ENCODE data around the gene SLC6A13. TPM values are rescaled to one million over a fixed set of nuclear protein-coding genes. Genes with fewer than 3 reads are reported as not detected.
"Not testable (repeated sequence)": the region's sequence is repeated elsewhere in the genome, so short reads cannot be mapped to it uniquely, and the experiment has no call there.

The SLC6A13 gene
- total and polyA plus RNA-seq, 2 experiments from 2014 or later = 3.8 to 5.9 TPM

DNA sequence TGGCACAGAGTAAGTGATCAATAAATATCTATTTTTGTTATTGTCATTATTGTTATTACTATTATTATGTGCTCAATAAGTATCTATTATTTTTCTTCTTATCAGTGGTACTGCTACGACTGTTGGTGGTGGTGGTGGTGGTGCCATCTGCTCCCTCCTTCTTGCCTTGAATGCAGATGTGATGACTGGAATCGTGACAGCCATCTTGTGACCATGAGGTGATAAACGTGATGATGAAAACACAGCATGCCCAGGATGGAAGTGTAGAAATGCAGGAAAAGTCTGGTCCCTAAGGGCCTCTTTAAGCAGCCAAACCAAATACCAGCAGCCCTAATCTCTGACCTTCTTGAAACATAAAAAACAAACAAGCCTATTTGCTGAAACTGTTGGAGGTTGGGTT lies 71.1 kb downstream of the SLC6A13 start:
- no peak for DNase-seq (ENCODE audit: low spot score)
- Histone ChIP-seq H3K79me2 (no peaks in the 10 kb centered on the region), H2AFZ (no peak overlapping the region), H4K20me1 (ENCODE audit: insufficient read depth, poor library complexity, severe bottlenecking) (no peaks in the 10 kb centered on the region), H3K27me3 (no peaks in the 10 kb centered on the region), H3K27ac (no peak overlapping the region), H3K36me3 (replicated peaks; ENCODE audit: insufficient read depth, low read depth) (no peaks in the 10 kb centered on the region), H3K9me3 (ENCODE audit: low read depth) (no peaks in the 10 kb centered on the region), H3K4me3 (no peak overlapping the region), H3K9me2 (replicated peaks; ENCODE audit: insufficient read depth) (no peaks in the 10 kb centered on the region), H3K4me2 (no peak overlapping the region), H3K4me1 (ENCODE audit: insufficient read depth) (no peaks in the 10 kb centered on the region)
- WGBS (ENCODE audit: low lambda C conversion rate, missing lambda C conversion rate) = 92% methylated on average over 3 of the region's 3 CpGs
- TF ChIP-seq EZH2 (IDR thresholded peaks at IDR 0.05; ENCODE audit: borderline replicate concordance) (no peak), EZH2phosphoT487 (IDR thresholded peaks at IDR 0.05; ENCODE audit: low read depth, severe bottlenecking, unreplicated experiment) (no peak)
- TF ChIP-seq, protein P1, sequence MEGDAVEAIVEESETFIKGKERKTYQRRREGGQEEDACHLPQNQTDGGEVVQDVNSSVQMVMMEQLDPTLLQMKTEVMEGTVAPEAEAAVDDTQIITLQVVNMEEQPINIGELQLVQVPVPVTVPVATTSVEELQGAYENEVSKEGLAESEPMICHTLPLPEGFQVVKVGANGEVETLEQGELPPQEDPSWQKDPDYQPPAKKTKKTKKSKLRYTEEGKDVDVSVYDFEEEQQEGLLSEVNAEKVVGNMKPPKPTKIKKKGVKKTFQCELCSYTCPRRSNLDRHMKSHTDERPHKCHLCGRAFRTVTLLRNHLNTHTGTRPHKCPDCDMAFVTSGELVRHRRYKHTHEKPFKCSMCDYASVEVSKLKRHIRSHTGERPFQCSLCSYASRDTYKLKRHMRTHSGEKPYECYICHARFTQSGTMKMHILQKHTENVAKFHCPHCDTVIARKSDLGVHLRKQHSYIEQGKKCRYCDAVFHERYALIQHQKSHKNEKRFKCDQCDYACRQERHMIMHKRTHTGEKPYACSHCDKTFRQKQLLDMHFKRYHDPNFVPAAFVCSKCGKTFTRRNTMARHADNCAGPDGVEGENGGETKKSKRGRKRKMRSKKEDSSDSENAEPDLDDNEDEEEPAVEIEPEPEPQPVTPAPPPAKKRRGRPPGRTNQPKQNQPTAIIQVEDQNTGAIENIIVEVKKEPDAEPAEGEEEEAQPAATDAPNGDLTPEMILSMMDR (IDR thresholded peaks at IDR 0.05; ENCODE audit: poor library complexity) = no peak

DNA sequence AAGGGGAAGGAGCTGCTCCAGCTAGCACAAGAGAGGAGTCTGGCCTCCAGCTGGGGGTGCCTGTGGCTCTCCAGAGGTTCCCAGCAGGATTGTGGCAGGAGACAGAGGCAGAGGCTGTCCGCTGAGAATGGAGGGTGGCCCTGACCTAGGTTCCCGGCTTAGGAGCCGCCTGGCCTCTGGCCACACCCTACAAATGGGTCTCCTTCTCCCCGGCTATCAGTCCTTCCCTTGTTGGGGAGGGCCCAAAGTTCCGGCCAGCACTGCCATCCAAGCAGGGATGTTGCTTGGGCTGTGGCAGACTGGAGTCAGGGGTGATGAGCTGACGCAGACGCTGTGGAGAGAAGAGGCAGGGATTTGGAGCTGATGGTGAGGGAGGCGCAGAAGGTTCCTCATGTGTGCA lies 71.8 kb downstream of the SLC6A13 start:
- Histone ChIP-seq H3K36me3 (replicated peaks; ENCODE audit: insufficient read depth, low read depth) (no peaks in the 10 kb centered on the region), H3K4me1 (ENCODE audit: insufficient read depth) (no peaks in the 10 kb centered on the region), H3K79me2 (no peaks in the 10 kb centered on the region), H2AFZ (no peak overlapping the region), H3K9me2 (replicated peaks; ENCODE audit: insufficient read depth) (no peaks in the 10 kb centered on the region), H3K4me2 (no peak overlapping the region), H4K20me1 (ENCODE audit: insufficient read depth, poor library complexity, severe bottlenecking) (no peaks in the 10 kb centered on the region), H3K4me3 (no peak overlapping the region), H3K27ac (no peak overlapping the region), H3K9me3 (ENCODE audit: low read depth) (no peaks in the 10 kb centered on the region), H3K27me3 (no peaks in the 10 kb centered on the region)
- TF ChIP-seq EZH2 (IDR thresholded peaks at IDR 0.05; ENCODE audit: borderline replicate concordance) = no peak
- DNase-seq (ENCODE audit: low spot score) = no peak
- 95% methylated on average over 8 of the region's 8 CpGs for WGBS (ENCODE audit: low lambda C conversion rate, missing lambda C conversion rate)

DNA sequence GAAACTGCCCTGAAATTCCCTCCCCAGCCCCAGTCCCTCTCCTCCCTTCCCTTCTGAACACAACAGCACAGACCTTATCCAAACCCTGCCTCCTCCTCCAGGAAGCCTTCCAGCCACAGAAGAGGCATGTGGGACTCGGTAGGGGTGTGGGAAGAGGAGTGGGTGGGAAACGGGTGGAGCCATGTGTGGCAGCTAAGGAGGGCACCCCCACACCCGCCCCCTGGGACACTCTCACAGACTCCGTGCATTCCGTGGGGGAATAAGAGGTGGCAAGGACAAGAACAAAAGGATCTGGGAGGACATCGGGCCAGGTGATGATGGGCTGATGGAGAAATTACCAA lies 73.0 kb downstream of the SLC6A13 start:
- Histone ChIP-seq H3K9me2 (replicated peaks; ENCODE audit: insufficient read depth) (no peaks in the 10 kb centered on the region), H3K27me3 (no peaks in the 10 kb centered on the region), H3K4me2 (peak overlapping the region; percentile 96)

DNA sequence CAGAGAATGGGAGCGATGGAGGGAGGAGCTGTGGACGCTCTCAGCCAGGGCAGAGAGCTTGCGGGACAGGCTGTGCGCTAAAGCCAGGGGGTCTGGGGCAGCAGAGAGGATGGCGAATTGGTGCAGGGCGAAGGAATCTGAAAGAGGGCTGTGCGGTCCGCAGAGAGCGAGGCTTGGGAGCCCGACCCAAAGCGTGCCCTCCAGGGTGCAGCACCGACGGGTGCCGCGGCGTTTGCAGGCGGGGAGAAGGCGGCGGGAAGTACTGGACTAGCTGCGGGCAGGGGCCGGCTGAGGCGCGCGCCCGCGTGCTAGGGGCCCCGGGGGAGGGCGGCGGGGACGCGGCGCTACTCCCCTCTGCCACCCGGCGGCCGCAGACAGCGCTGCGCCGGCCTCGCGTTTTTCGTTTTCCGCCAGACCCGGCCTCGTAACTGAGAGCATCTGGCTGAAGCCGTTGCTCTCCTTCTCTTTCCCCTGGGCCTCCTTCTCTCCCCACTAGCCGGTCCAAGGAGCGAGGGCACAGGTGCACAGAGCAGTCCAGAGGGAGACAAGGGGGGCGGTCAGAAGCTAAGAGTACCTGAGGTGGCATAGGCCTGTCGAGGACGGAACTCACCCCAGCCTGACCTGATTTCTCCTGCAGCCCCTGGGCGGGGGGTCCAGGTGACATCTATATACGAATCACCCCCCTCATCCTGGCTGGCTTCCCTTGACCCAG lies 73.6 kb downstream of the SLC6A13 start:
- Histone ChIP-seq H3K36me3 (replicated peaks; ENCODE audit: insufficient read depth, low read depth) (no peaks in the 10 kb centered on the region), H3K27ac (no peak overlapping the region), H3K4me2 (peak overlapping the region; percentile 96), H3K27me3 (no peaks in the 10 kb centered on the region), H3K4me1 (ENCODE audit: insufficient read depth) (no peaks in the 10 kb centered on the region), H3K4me3 (peak overlapping the region; percentile 42), H2AFZ (peak overlapping the region; percentile 80), H3K79me2 (no peaks in the 10 kb centered on the region), H4K20me1 (ENCODE audit: insufficient read depth, poor library complexity, severe bottlenecking) (no peaks in the 10 kb centered on the region), H3K9me3 (ENCODE audit: low read depth) (no peaks in the 10 kb centered on the region), H3K9me2 (replicated peaks; ENCODE audit: insufficient read depth) (no peaks in the 10 kb centered on the region)
- 8% methylated on average over 52 of the region's 52 CpGs for WGBS (ENCODE audit: low lambda C conversion rate, missing lambda C conversion rate)
- TF ChIP-seq EZH2phosphoT487 (IDR thresholded peaks at IDR 0.05; ENCODE audit: low read depth, severe bottlenecking, unreplicated experiment) (no peak), EZH2 (IDR thresholded peaks at IDR 0.05; ENCODE audit: borderline replicate concordance) (no peak)
- TF ChIP-seq, protein P1 (IDR thresholded peaks at IDR 0.05; ENCODE audit: poor library complexity) = peak; percentile 76
- peak; percentile 91 for DNase-seq (ENCODE audit: low spot score)

More for the DNA sequence above, 73.0 kb downstream of the SLC6A13 start:
- Histone ChIP-seq H3K36me3 (replicated peaks; ENCODE audit: insufficient read depth, low read depth) (no peaks in the 10 kb centered on the region), H3K79me2 (no peaks in the 10 kb centered on the region), H3K27ac (no peak overlapping the region), H4K20me1 (ENCODE audit: insufficient read depth, poor library complexity, severe bottlenecking) (no peaks in the 10 kb centered on the region), H3K4me1 (ENCODE audit: insufficient read depth) (no peaks in the 10 kb centered on the region), H2AFZ (no peak overlapping the region), H3K4me3 (no peak overlapping the region), H3K9me3 (ENCODE audit: low read depth) (no peaks in the 10 kb centered on the region)
- TF ChIP-seq EZH2 (IDR thresholded peaks at IDR 0.05; ENCODE audit: borderline replicate concordance) = no peak
- no peak for TF ChIP-seq EZH2phosphoT487 (IDR thresholded peaks at IDR 0.05; ENCODE audit: low read depth, severe bottlenecking, unreplicated experiment)
- TF ChIP-seq, protein P1 (IDR thresholded peaks at IDR 0.05; ENCODE audit: poor library complexity) = no peak
- DNase-seq (ENCODE audit: low spot score) = no peak
- 76% methylated on average over 6 of the region's 6 CpGs for WGBS (ENCODE audit: low lambda C conversion rate, missing lambda C conversion rate)

DNA sequence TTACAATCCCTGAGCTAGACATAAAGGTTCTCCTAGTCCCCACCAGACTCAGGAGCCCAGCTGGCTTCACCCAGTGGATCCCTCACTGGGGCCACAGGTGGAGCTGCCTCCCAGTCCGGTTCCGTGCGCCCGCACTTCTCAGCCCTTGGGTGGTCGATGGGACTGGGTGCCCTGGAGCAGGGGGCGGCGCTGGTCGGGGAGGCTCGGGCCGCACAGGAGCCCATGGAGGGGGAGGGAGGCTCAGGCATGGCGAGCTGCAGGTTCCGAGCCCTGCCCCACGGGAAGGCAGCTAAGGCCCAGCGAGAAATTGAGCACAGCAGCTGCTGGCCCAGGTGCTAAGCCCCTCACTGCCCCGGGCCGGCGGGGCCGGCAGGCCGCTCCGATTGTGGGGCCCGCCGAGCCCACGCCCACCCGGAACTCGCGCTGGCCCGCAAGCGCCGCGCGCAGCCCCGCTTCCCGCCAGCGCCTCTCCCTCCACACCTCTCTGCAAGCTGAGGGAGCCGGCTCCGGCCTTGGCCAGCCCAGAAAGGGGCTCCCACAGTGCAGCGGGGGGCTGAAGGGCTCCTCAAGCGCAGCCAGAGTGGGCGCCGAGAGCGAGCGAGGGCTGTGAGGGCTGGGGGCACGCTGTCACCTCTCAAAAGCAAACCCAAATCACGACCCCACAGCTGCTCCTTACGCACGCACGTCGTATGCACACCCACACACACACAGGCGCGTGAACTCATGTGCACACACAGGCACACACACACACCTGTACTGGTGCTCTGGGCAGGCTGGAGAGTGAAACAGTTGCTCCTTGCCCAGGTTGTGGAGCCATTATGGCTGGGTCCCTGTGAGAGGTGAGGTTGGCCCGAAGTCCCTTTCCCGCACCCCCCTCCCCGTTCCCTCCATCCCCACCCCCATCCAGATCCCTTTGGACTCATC lies 74.4 kb downstream of the SLC6A13 start:
- H3K4me2 ChIP-seq = peak overlapping the region; percentile 96
- not testable (repeated sequence) for H3K9me2 ChIP-seq (replicated peaks; ENCODE audit: insufficient read depth); H3K79me2 ChIP-seq; H3K27ac ChIP-seq; H3K36me3 ChIP-seq (replicated peaks; ENCODE audit: insufficient read depth, low read depth); H4K20me1 ChIP-seq (ENCODE audit: insufficient read depth, poor library complexity, severe bottlenecking); DNase-seq (ENCODE audit: low spot score); H3K4me1 ChIP-seq (ENCODE audit: insufficient read depth); H3K9me3 ChIP-seq (ENCODE audit: low read depth); H3K27me3 ChIP-seq
- peak overlapping the region; percentile 80 for H2AFZ ChIP-seq
- WGBS (ENCODE audit: low lambda C conversion rate, missing lambda C conversion rate) = 25% methylated on average over 47 of the region's 53 CpGs
- peak overlapping the region; percentile 42 for H3K4me3 ChIP-seq
